ENCODE measurements around the gene MALRD1.

GRCh38 chr10:19556666-19557065 lies 508.1 kb downstream of the MALRD1 start:
- TF ChIP-seq CTCF (IDR thresholded peaks at IDR 0.05) (no peak), SIN3A (IDR thresholded peaks at IDR 0.05; ENCODE audit: borderline replicate concordance, insufficient read depth, low read depth, low read length) (no peak), REST (IDR thresholded peaks at IDR 0.05; ENCODE audit: insufficient read depth in 1 of 2, low read depth in 2 of 2, low read length in 1 of 2) (no peak)

Data from Panc1 (cell line).